HCT116 (cell line): ENCODE measurements around the gene EPDR1. TPM values are rescaled to one million over a fixed set of nuclear protein-coding genes. Genes with fewer than 3 reads are reported as not detected.

Experiments used
- ATAC-seq: fragments of 200-7000 bp; cut with Tn5 transposase; 2 replicates; pipeline ENCODE4 v1.9.1; 2020; ENCODE audit warnings: mild to moderate bottlenecking, moderate library complexity
- BruUV-seq: library from RNA; stranded (reverse); fragments of 400-500 nt; replicated peaks from 2 replicates; lab custom pipeline; 2021; lab: Mats Ljungman, UMichigan
- CTCF ChIA-PET: fragments of 300-600 bp; sonication (Branson Sonifier 250); formaldehyde crosslinking; loops from one replicate; lab custom pipeline; 2021; ENCODE audit warnings: antibody characterized with exemption; lab: Charles Lee
- POLR2A ChIA-PET: fragments of 300-600, 350-600 bp; sonication (Branson Sonifier 250); formaldehyde crosslinking; loops from one replicate; lab custom pipeline; 2021; ENCODE audit warnings: antibody characterized with exemption; lab: Charles Lee
- RAD21 ChIA-PET, 2 experiments: fragments of 300-600 bp; sonication (Branson Sonifier 250); formaldehyde crosslinking; loops; one replicate each; lab custom pipeline; 2023; ENCODE audit warnings: low total read pairs in 2 of 2; ENCODE audit not compliant: uncharacterized antibody in 2 of 2, unreplicated experiment in 2 of 2, low non-redundant PET in 1 of 2; lab: Charles Lee
- DNase-seq: peaks from one replicate; pipeline ENCODE4 v3.0.0-alpha.2; 2010; ENCODE audit warnings: low read depth, low spot score
- H2AFZ ChIP-seq: fragments of 200-600 bp; shearing (Covaris generic), sonication (generic); 2 replicates; pipeline ENCODE4 v1.6.1; 2017; ENCODE audit warnings: low read depth, mixed run types, mixed read lengths, antibody characterized with exemption, low read length; ENCODE audit not compliant: poor library complexity, severe bottlenecking
- H3K27ac ChIP-seq: 2 replicates; pipeline ENCODE4 v1.5.1; 2012; ENCODE audit warnings: low read depth, low read length
- H3K27me3 ChIP-seq: fragments of 200-600 bp; sonication (generic); 2 replicates; pipeline ENCODE4 v1.6.1; 2016; ENCODE audit warnings: mixed run types, low read length, mixed read lengths; ENCODE audit not compliant: insufficient read depth
- H3K36me3 ChIP-seq, 2 experiments: fragments of 200-500 bp in 1 of 2; fragments of 200-600 bp in 1 of 2; sonication (Bioruptor generic) in 1 of 2; sonication (generic) in 1 of 2; 2 replicates each; pipeline versions ENCODE4 v1.5.1 to v1.6.1; 2014 to 2016; ENCODE audit warnings: low read length in 2 of 2, inconsistent platforms in 1 of 2, mixed read lengths in 1 of 2, mixed run types in 1 of 2; ENCODE audit not compliant: insufficient read depth in 2 of 2, control insufficient read depth in 1 of 2
- H3K4me1 ChIP-seq, 2 experiments: fragments of 200-600 bp in 1 of 2; sonication (generic) in 1 of 2; 2 replicates each; pipeline versions ENCODE4 v1.5.1 to v1.6.1; 2012 to 2017; ENCODE audit warnings: low read length in 2 of 2, inconsistent platforms in 1 of 2, mild to moderate bottlenecking in 1 of 2, mixed read lengths in 1 of 2, mixed run types in 1 of 2, moderate library complexity in 1 of 2; ENCODE audit not compliant: insufficient read depth in 2 of 2, control insufficient read depth in 1 of 2
- H3K4me2 ChIP-seq: fragments of 200-600 bp; sonication (generic); 2 replicates; pipeline ENCODE4 v1.6.1; 2017; ENCODE audit warnings: mixed run types, low read length, mixed read lengths
- H3K4me3 ChIP-seq, 2 experiments: fragments of 200-600 bp in 1 of 2; sonication (generic) in 1 of 2; replicated peaks in 1 of 2; 2 replicates each; pipeline ENCODE4 v1.5.1; 2011 to 2016; ENCODE audit warnings: low read length in 2 of 2, control low read depth in 1 of 2, low read depth in 1 of 2, mild to moderate bottlenecking in 1 of 2, mixed read lengths in 1 of 2, mixed run types in 1 of 2
- H3K79me2 ChIP-seq: fragments of 200-600 bp; sonication (generic); 2 replicates; pipeline ENCODE4 v1.6.1; 2017; ENCODE audit warnings: mild to moderate bottlenecking, mixed run types, low read length, moderate library complexity, mixed read lengths; ENCODE audit not compliant: insufficient read depth
- H3K9ac ChIP-seq: fragments of 200-600 bp; sonication (generic); 2 replicates; pipeline ENCODE4 v1.6.1; 2016; ENCODE audit warnings: low read length, mixed read lengths
- H3K9me2 ChIP-seq: fragments of 200-600 bp; sonication (generic), shearing (Covaris generic); 2 replicates; pipeline ENCODE4 v1.6.1; 2017; ENCODE audit warnings: mixed run types, mild to moderate bottlenecking, moderate library complexity; ENCODE audit not compliant: insufficient read depth
- H3K9me3 ChIP-seq, 2 experiments: fragments of 200-500 bp in 1 of 2; fragments of 200-600 bp in 1 of 2; sonication (Bioruptor generic) in 1 of 2; sonication (generic) in 1 of 2; 2 replicates each; pipeline ENCODE4 v1.6.1; 2014 to 2017; ENCODE audit warnings: low read length in 2 of 2, mixed read lengths in 2 of 2, inconsistent platforms in 1 of 2, low read depth in 1 of 2, mild to moderate bottlenecking in 1 of 2, mixed run types in 1 of 2, moderate library complexity in 1 of 2; ENCODE audit not compliant: control insufficient read depth in 1 of 2, insufficient read depth in 1 of 2
- H4K20me1 ChIP-seq: fragments of 200-600 bp; sonication (generic), shearing (Covaris generic); 2 replicates; pipeline ENCODE4 v1.6.1; 2017; ENCODE audit warnings: mixed run types, mild to moderate bottlenecking, moderate library complexity; ENCODE audit not compliant: insufficient read depth
- CBX3 ChIP-seq: IDR thresholded peaks from 2 replicates; pipeline ENCODE4 v1.6.1; 2012; ENCODE audit warnings: low read depth
- CEBPB ChIP-seq: IDR thresholded peaks from 2 replicates; pipeline ENCODE4 v1.6.1; 2012; ENCODE audit warnings: low read depth
- EGR1 ChIP-seq: IDR thresholded peaks from 2 replicates; pipeline ENCODE4 v1.6.1; 2012; ENCODE audit warnings: low read depth
- POLR2A ChIP-seq: IDR thresholded peaks from 2 replicates; pipeline ENCODE4 v1.7.0; 2011; ENCODE audit warnings: borderline replicate concordance; ENCODE audit not compliant: insufficient read depth, insufficient read length; ENCODE audit errors: extremely low read depth
- POLR2AphosphoS5 ChIP-seq: IDR thresholded peaks from 2 replicates; pipeline ENCODE4 v1.6.1; 2011; ENCODE audit warnings: mild to moderate bottlenecking, low read depth, low read length, moderate library complexity
- RAD21 ChIP-seq: IDR thresholded peaks from 2 replicates; pipeline ENCODE4 v1.6.1; 2012; ENCODE audit warnings: low read depth, mild to moderate bottlenecking
- SIN3A ChIP-seq: IDR thresholded peaks from 2 replicates; pipeline ENCODE4 v1.6.1; 2012; ENCODE audit warnings: low read depth
- SP1 ChIP-seq: IDR thresholded peaks from 2 replicates; pipeline ENCODE4 v1.6.1; 2012; ENCODE audit warnings: low read depth
- TCF7L2 ChIP-seq: IDR thresholded peaks from 2 replicates; pipeline ENCODE4 v1.7.0; 2011; ENCODE audit warnings: borderline replicate concordance, inconsistent platforms; ENCODE audit not compliant: insufficient read depth, insufficient read length; ENCODE audit errors: extremely low read depth
- intact Hi-C: fragments of 100-400 bp; cut with micrococcal nuclease; formaldehyde crosslinking; loops from 2 replicates; pipeline ENCODE4 v1.10.0; 2022
- total RNA-seq: library from RNA; stranded (reverse); gene quantifications from one replicate; pipeline ENCODE4 v1.2.1, GENCODE V29; 2021; ENCODE audit not compliant: unreplicated experiment
- TF ChIP-seq, protein P1 (sequence below): IDR thresholded peaks from 2 replicates; pipeline ENCODE4 v1.6.1; 2012
- TF ChIP-seq, protein P2 (sequence below), 3 experiments: fragments of 200-600 bp in 1 of 3; sonication (generic) in 1 of 3; IDR thresholded peaks in 2 of 3; conservative IDR thresholded peaks in 1 of 3; 2 replicates each; pipeline ENCODE4 v1.5.1; 2012 to 2017; ENCODE audit warnings: low read depth in 2 of 3, low read length in 2 of 3, antibody characterized with exemption in 1 of 3, borderline replicate concordance in 1 of 3, control low read depth in 1 of 3, mild to moderate bottlenecking in 1 of 3, mixed read lengths in 1 of 3, mixed run types in 1 of 3, moderate library complexity in 1 of 3; ENCODE audit not compliant: insufficient read depth in 1 of 3
- TF ChIP-seq, protein P3 (sequence below): IDR thresholded peaks from 2 replicates; pipeline ENCODE4 v1.6.1; 2012; ENCODE audit warnings: low read depth

Gene EPDR1
- total RNA-seq, 1 experiment from 2014 or later = 8.0 TPM

DNA sequence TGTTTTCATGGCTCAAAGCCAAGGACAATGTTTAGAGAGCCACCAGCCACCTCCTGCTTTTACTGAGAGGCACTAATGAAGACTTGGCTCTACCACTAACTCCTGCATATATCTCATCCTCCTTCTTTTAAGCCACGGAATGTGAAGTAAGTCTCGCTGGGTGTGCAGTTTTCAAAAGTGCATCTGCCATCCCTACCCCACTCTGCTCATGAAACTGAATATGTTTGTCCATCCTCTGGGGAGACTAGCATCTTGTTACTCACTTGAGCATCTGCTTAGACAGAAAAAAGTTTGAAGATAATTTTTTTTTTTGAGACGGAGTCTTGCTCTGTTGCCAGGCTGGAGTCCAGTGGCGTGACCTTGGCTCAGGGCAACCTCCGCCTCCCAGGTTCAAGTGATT is 40.8 kb downstream of the EPDR1 start:
- BruUV-seq = no TSS peak
- Histone ChIP-seq H3K79me2 (no peaks in the 10 kb centered on the region), H3K9me2 (no peaks in the 10 kb centered on the region), H3K9me3 (no peaks in the 10 kb centered on the region), H3K36me3 (no peaks in the 10 kb centered on the region), H3K4me3 (no peak overlapping the region), H3K4me2 (no peak overlapping the region), H3K4me1 (no peaks in the 10 kb centered on the region), H3K9ac (no peak overlapping the region), H2AFZ (no peak overlapping the region), H3K27ac (no peak overlapping the region), H3K27me3 (no peaks in the 10 kb centered on the region), H4K20me1 (no peaks in the 10 kb centered on the region)
- CTCF ChIA-PET = no interaction called here
- no peak for ATAC-seq
- intact Hi-C loops = no loop called here
- RAD21 ChIA-PET = no interaction called here
- no peak for TF ChIP-seq EGR1
- TF ChIP-seq, protein P1, sequence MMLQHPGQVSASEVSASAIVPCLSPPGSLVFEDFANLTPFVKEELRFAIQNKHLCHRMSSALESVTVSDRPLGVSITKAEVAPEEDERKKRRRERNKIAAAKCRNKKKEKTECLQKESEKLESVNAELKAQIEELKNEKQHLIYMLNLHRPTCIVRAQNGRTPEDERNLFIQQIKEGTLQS = no peak
- no peak for TF ChIP-seq POLR2A
- TF ChIP-seq, protein P2, sequence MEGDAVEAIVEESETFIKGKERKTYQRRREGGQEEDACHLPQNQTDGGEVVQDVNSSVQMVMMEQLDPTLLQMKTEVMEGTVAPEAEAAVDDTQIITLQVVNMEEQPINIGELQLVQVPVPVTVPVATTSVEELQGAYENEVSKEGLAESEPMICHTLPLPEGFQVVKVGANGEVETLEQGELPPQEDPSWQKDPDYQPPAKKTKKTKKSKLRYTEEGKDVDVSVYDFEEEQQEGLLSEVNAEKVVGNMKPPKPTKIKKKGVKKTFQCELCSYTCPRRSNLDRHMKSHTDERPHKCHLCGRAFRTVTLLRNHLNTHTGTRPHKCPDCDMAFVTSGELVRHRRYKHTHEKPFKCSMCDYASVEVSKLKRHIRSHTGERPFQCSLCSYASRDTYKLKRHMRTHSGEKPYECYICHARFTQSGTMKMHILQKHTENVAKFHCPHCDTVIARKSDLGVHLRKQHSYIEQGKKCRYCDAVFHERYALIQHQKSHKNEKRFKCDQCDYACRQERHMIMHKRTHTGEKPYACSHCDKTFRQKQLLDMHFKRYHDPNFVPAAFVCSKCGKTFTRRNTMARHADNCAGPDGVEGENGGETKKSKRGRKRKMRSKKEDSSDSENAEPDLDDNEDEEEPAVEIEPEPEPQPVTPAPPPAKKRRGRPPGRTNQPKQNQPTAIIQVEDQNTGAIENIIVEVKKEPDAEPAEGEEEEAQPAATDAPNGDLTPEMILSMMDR (IDR thresholded peaks at IDR 0.05 in 2 of 3, conservative IDR thresholded peaks at IDR 0.05 in 1 of 3; ENCODE audit: borderline replicate concordance in 1 of 3, insufficient read depth in 1 of 3, low read depth in 2 of 3, low read length in 2 of 3) = no peak
- TF ChIP-seq CEBPB = no peak
- no peak for TF ChIP-seq SP1
- TF ChIP-seq RAD21 = no peak
- no peak for TF ChIP-seq POLR2AphosphoS5
- no peak for TF ChIP-seq TCF7L2
- TF ChIP-seq, protein P3, sequence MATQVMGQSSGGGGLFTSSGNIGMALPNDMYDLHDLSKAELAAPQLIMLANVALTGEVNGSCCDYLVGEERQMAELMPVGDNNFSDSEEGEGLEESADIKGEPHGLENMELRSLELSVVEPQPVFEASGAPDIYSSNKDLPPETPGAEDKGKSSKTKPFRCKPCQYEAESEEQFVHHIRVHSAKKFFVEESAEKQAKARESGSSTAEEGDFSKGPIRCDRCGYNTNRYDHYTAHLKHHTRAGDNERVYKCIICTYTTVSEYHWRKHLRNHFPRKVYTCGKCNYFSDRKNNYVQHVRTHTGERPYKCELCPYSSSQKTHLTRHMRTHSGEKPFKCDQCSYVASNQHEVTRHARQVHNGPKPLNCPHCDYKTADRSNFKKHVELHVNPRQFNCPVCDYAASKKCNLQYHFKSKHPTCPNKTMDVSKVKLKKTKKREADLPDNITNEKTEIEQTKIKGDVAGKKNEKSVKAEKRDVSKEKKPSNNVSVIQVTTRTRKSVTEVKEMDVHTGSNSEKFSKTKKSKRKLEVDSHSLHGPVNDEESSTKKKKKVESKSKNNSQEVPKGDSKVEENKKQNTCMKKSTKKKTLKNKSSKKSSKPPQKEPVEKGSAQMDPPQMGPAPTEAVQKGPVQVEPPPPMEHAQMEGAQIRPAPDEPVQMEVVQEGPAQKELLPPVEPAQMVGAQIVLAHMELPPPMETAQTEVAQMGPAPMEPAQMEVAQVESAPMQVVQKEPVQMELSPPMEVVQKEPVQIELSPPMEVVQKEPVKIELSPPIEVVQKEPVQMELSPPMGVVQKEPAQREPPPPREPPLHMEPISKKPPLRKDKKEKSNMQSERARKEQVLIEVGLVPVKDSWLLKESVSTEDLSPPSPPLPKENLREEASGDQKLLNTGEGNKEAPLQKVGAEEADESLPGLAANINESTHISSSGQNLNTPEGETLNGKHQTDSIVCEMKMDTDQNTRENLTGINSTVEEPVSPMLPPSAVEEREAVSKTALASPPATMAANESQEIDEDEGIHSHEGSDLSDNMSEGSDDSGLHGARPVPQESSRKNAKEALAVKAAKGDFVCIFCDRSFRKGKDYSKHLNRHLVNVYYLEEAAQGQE = no peak
- TF ChIP-seq SIN3A = no peak
- TF ChIP-seq CBX3 = no peak
- POLR2A ChIA-PET = no interaction called here
- DNase-seq = no peak
